ENCODE measurements around the gene GPS1. TPM values are rescaled to one million over a fixed set of nuclear protein-coding genes. Genes with fewer than 3 reads are reported as not detected.
A peak's percentile ranks its signal among the peaks of the same experiment; 100 is the strongest.

The GPS1 gene
- total and polyA plus RNA-seq, 10 of the 15 experiments (the other 5 are each of a cell fraction or from before 2014, with no cell fraction given): 2.2 to 146 (median 77.7) TPM

GRCh38 chr17:82053556-82054263 is 2.0 kb downstream of the GPS1 start:
- H3K36me3 ChIP-seq (ENCODE audit: control insufficient read depth in 2 of 2, insufficient read depth in 2 of 2, low read length in 1 of 2): peaks cover 0 to 17% of the 10 kb centered on the region in 2 experiments
- no peaks in the 10 kb centered on the region for H3K27me3 ChIP-seq (replicated peaks in 1 of 2; ENCODE audit: control insufficient read depth in 2 of 2, insufficient read depth in 2 of 2, low read length in 1 of 2)
- H3K4me1 ChIP-seq (ENCODE audit: control insufficient read depth, insufficient read depth, low read length): peaks cover 4% of the 10 kb centered on the region
- ChIA-PET SMC1A (ENCODE audit: uncharacterized antibody, unreplicated experiment) (no interaction called here), CTCF (no interaction called here), RAD21 (ENCODE audit: unreplicated experiment) (no interaction called here), POLR2A (interaction anchor here (0.5 to 2.4 kb wide), 3 partner anchors 11 to 17 kb away, joined by 3 to 6 read pairs (median 3); partner anchors contain the start of gene DCXR)
- H3K27ac ChIP-seq (ENCODE audit: control insufficient read depth, insufficient read depth): no peak overlapping the region
- BruUV-seq (replicated peaks): no TSS peak
- H3K4me3 ChIP-seq: no peak overlapping the region
- H3K79me2 ChIP-seq (ENCODE audit: control insufficient read depth, insufficient read depth, low read length): peaks cover 14% of the 10 kb centered on the region
- peak overlapping the region; percentile 64; the same call in 1 of the 2 replicates for H3K4me2 ChIP-seq (ENCODE audit: control insufficient read depth, insufficient read depth)
- H4K20me1 ChIP-seq (ENCODE audit: control insufficient read depth, insufficient read depth): no peaks in the 10 kb centered on the region
- no peak for TF ChIP-seq SMAD5 (IDR thresholded peaks at IDR 0.05; ENCODE audit: low read depth)
- TF ChIP-seq POLR2A (IDR thresholded peaks at IDR 0.05; ENCODE audit: low read depth, low read length): peak; percentile 11; the same call in 1 of the 2 replicates
- no peak for TF ChIP-seq HSF1 (IDR thresholded peaks at IDR 0.05; ENCODE audit: low read depth, low read length)
- no peak for TF ChIP-seq MEF2B (IDR thresholded peaks at IDR 0.05; ENCODE audit: partially characterized antibody, poor library complexity, severe bottlenecking)
- TF ChIP-seq NKRF (conservative IDR thresholded peaks at IDR 0.05): no peak
- no peak for TF ChIP-seq CREM (IDR thresholded peaks at IDR 0.05; ENCODE audit: low read depth)
- no peak for TF ChIP-seq ZSCAN29 (IDR thresholded peaks at IDR 0.05)
- H3K9me3 ChIP-seq (replicated peaks; ENCODE audit: control insufficient read depth, insufficient read depth, low read length): no peaks in the 10 kb centered on the region
- no peak overlapping the region for H3K9ac ChIP-seq (ENCODE audit: control insufficient read depth, insufficient read depth, low read length)
- FAIRE-seq (no peak), ATAC-seq (no peak), DNase-seq (ENCODE audit: low read depth, low spot score) (no peak)
- no peak overlapping the region for H2AFZ ChIP-seq (ENCODE audit: control insufficient read depth, low read depth, low read length)
- intact Hi-C loops (cut with micrococcal nuclease; ENCODE audit: unreplicated experiment): loop anchor here (5.0 kb wide), 1 partner anchor 44 kb away; the partner anchor contains the start of gene FASN
- WGBS (ENCODE audit: insufficient coverage, insufficient replicate concordance, low lambda C conversion rate, missing lambda C conversion rate): 90% methylated on average over 28 of the region's 28 CpGs
- in situ Hi-C loops (cut with MboI): no loop called here
